NCI-H1105 treated with DMSO at 0.1 percent for 48 hours (cell line): ENCODE results near the gene IRAK2.
"Not testable (repeated sequence)": the region's sequence is repeated elsewhere in the genome, so short reads cannot be mapped to it uniquely, and the experiment has no call there.

Experiments
- DNase-seq: peaks from one replicate; lab custom pipeline; 2025; lab: John Stamatoyannopoulos, UW

IRAK2 gene

GRCh38 chr3:10164546-10165393 lies at the start of gene IRAK2:
IRAK2 (plus strand) TSS chr3:10164919; CDS start chr3:10164955, 36 bp downstream.
- no peak for DNase-seq

GRCh38 chr3:10115326-10116137 lies 49.2 kb upstream of the IRAK2 start, which contains the start of gene BRK1:
BRK1 (plus strand) TSS chr3:10115675; CDS start chr3:10115702, 27 bp downstream.
- DNase-seq = peak; percentile 86

DNA sequence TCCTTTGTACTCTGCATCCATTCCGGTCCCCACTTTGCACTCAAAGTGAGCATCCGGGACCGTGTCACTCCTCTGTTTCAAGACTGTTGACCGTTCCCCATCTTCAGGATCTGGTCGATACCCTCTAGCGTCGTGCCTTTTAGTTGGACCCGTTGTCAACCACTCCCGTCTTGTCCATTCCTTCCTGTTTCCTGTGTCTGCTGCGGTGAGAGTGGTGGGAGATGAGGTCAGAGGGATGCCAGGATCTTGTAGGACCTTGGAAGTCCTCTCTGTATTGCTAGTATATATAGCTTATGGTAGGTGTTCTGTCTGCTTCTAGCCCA lies 48.6 kb upstream of the IRAK2 start:
- no peak for DNase-seq

- DNase-seq = no peak
Observed at GRCh38 chr3:10116928-10117327, 47.8 kb upstream of the IRAK2 start.

- no peak for DNase-seq
Observed at GRCh38 chr3:10119376-10119775, 45.3 kb upstream of the IRAK2 start.

DNA sequence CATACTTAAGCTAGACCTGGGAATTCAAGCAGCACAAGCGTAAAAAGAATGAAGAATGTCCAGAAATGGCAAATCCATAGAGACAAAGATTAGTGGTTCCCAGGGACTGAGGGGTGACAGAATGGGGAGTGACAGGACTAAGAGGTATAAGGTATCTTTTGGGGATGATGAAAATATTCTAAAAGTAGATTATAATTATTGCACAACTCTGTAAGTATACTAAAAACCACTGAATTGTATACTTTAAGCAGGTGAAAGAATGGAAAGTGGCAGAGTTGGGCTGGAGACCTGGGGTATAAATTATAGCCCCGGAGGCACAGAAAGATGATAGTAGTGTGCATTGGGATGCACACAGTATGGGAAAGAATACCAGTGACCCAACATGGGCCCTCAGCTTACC lies 43.7 kb upstream of the IRAK2 start:
- no peak for DNase-seq

GRCh38 chr3:10122724-10123123 lies 42.0 kb upstream of the IRAK2 start:
- DNase-seq = no peak

- not testable (repeated sequence) for DNase-seq
Observed at GRCh38 chr3:10135872-10136271, 28.8 kb upstream of the IRAK2 start.

- no peak for DNase-seq
Observed at GRCh38 chr3:10136426-10137005, 28.2 kb upstream of the IRAK2 start.

DNA sequence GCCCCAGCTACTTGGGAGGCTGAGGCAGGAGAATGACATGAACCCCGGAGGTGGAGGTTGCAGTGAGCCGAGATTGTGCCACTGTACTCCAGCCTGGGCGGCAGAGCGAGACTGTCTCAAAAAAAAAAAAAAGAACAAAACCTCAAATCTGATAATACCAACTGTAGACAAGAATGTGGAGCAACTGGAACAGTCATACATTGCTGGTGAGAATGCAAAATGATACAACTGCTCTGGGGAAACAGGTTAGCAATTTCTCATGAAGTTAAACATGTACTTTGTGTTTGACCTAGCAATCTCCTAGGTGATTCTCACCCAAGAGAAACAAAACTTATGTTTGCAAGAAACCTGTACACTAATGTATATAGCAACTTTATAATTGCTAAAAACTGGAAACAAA lies 27.5 kb upstream of the IRAK2 start:
- DNase-seq = no peak

- no peak for DNase-seq
Observed at GRCh38 chr3:10140996-10141546, 23.6 kb upstream of the IRAK2 start.

DNA sequence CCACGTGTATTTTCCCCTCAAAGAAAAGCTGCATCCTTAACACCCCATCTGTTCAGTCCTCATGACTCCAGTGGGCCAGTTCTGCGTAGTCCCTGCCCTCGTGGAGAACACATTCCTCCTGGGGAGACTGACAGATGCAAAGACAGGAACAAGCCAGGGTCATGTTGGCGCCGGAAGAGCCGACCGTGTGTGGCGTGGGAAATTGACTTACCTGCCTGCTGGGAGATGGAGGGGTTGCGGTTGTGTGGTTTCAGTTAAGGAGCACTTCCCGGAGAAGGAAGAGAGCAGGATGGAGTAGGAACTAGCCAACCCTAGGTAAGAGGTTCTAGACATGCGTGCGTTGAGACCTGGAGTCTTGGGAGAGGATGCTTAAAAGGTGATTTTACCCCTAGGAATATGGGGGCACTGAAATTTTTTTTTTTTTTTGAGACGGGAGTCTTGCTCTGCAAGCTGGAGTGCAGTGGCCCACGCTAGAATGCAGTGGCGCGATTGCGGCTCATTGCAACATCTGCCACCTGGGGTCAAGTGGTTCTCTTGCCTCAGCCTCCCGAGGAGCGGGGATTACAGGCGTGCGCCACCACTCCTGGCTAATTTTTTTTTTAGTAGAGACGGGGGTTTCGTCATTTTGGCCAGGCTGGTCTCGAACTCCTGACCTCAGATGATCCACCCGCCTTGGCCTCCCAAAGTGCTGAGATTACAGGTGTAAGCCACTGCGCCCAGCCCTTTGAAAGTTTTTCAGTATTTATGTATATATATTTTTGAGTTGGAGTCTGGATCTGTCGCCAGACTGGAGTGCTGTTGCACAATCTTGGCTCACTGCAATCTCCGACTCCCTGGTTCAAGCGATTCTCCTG lies 21.8 kb upstream of the IRAK2 start:
- DNase-seq = no peak

DNA sequence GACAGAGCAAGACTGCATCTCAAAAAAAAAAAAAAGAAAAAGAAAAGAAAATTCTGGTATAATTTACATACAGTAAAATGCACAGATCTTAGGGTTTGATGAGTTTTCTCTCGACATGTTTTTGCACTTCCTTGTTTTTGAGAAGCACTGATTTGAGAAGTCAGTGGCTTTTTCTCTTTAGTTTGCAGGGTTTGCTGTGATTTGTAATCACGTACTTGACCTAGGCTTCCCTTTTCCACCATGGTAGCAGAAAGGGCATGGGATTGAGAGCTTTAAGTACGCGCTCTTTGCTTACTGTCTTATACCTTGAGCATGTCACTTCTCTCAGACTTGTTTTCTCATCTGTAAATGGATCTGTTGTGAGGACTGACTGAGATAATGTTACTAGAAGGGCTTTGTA lies 19.0 kb upstream of the IRAK2 start:
- no peak for DNase-seq

- no peak for DNase-seq
Observed at GRCh38 chr3:10149226-10149625, 15.5 kb upstream of the IRAK2 start.

DNA sequence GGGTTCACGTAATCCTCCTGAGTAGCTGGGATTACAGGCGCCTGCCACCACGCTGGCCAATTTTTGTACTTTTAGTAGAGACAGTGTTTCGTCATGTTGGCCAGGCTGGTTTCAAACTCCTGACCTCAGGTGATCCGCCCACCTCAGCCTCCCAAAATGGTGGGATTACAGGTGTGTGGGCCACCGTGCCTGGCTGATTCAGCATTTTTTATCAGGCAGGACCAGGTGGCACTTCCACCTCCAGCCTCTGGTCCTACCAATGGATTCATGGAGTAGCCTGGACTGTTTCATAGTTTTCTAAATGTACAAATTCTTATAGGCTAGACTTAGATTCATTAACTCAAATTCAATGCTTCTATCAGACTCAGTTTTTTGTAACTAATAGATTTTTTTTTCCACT lies 13.7 kb upstream of the IRAK2 start:
- no peak for DNase-seq

DNA sequence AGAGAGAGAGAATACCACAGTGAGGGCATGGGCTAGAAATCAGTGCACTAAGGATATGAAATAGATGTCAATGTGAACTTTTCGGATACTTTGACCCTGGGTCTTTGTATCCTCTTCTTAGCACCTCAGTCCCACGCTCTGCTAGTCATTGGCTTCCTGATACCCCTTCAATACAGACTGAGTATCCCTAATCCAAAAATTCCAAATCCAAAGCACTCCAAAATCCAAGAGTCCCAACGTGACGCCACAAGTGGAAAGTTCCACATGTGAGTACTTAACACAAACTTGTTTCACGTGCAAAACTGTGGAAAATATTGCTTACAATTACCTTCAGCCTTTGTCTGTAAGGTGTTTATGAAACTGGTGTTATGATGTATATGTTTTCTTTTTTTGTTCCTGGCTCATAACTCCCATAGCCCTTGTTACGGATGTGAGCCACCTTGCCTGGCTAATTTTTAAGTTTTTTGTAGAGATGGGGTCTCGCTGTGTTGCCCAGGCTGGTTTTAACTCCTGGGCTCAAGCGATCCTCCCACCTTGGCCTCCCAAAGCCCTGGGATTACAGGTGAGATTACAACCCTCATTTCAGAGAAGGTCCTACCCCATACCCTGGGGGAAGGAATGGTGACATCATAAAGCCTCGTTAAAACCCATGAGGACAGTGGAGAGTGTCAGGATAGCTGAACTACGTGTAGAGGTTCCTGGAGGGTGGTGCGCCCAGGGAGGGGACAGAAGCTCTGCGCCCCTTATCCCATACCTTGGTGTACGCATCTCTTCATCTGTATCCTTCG lies 10.2 kb upstream of the IRAK2 start:
- no peak for DNase-seq

DNA sequence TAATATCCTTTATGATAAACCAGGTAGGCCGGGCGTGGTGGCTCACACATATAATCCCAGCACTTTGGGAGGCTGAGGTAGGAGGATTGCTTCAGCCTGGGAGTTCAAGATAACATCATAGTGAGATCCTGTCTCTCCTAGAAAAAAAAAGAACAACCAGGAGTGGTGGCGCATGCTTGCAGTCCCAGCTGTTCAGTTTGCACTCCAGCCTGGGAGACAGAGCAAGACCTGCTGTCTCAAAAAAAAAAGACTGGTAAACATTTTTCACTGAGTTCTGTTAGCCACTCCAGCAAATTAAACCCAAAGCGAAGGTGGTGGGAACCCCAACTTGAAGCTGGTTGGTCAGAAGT lies 9.6 kb upstream of the IRAK2 start:
- no peak for DNase-seq

- DNase-seq = no peak
Observed at GRCh38 chr3:10155658-10156057, 9.1 kb upstream of the IRAK2 start.

DNA sequence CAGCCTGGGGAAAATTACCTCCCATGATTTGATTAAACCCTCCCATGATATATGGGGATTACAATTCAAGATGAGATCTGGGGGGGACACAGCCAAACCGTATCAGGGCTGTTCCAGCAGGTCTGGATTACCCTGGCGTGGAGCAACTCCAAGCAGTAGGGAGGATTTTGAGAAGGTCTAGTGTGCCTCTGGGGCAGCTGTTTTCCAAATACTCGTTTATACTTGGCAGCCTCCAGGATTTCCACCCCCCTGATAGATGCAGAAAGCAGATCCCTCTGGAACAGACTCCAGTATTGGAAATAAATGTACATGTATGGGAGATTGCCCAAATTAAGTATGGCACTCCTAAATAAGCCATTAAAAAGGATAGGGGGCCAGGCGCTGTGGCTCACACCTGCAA lies 7.7 kb upstream of the IRAK2 start:
- DNase-seq = no peak

DNA sequence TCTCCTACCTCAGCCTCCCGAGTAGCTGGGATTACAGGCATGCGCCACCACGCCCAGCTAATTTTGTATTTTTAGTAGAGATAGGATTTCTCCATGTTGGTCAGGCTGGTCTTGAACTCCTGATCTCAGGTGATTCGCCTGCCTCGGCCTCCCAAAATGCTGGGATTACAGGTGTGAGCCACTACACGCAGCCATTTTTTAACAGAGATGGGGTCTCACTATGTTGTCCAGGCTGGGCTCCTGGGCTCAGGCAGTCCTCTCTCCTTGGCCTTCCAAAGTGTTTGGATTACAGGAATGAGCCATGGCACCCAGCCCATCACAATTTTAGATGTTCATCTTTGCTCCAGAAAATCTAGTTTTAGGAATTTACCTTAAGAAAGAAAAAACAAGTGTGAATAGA lies 6.2 kb upstream of the IRAK2 start:
- DNase-seq = not testable (repeated sequence)

- DNase-seq = no peak
Observed at GRCh38 chr3:10160346-10160745, 4.4 kb upstream of the IRAK2 start.
